ENCODE measurements around the gene MADCAM1.

The MADCAM1 gene

DNA sequence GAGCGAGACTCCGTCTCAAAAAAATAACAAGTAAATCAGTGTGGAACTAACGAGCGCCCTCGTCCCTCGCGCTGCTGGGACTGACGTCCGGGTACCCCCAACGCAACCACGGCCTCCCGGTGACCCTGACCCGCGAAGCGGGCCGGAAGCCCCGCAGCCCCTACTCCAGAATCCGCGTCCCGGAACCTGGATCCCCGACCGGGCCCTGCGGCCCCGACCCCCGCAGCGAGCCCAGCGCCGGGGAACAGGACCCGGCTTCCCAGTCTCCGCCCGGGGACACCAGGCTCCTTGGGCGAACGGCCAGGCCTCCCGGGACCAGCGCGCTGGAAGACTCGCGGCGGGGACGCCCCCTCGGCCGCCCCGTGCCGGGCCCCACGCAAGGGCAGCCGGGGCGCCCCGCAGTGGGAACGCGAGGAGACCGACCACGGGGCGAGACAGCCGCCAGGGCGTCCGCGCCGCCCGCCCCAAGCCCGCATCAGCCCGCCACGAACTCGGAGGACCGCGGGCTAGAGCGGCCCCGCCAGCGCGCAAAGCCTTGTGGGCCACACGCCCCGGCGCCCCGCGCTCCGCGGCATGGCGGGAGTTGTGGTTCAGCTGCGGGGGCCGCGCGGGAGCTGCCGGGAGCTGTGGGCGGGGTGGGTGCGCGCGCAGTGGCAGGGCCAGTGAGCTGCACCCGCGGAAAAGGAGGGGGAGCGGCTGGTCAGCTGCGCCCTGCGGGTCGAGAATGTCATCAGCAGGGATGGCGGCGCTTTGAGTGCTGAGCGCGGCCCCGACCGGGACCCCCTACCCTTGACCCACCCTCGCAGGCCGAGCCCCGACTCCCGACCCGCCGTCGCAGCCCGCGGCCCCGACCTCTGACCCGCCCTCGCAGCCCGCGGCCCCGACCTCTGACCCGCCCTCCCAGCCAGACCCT is 7.5 kb upstream of the MADCAM1 start:
- DNase-seq: peak; percentile 91

DNA sequence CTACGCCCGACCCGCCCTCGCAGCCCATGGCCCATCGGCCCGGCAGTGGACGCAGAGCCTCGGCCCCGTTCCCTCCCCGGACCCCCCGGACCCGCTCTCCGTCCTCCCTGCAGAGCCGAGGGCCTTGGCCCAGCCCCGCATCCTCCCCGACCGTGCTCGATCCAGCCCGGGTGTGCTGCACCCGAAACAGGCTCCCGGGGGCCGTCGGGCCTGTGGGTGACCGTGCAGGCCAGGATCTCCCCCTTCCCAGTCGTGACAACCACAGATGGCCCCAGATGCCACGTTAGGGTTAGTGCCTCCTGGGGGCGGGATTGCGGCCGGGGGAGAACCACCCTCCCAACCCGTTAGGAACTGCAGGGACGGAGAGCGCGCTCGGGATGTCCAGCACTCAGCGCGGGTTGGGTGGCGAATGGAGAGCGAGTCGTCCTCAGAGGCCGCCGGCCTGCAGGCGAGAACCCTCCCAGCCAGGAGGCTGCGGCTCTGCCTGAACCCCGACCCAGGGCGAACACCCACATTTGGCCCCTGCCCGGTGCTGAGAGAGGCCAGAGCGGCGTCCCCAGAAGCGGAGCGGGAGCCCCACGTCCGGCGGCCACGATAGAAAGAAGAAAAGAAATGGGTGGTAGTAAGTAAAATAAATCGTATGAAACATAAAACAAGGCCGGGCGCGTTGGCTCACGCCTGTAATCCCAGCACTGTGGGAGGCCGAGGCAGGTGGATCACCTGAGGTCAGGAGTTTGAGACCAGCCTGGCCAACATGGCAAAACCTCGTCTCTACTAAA is 6.7 kb upstream of the MADCAM1 start:
- no peak for DNase-seq

DNA sequence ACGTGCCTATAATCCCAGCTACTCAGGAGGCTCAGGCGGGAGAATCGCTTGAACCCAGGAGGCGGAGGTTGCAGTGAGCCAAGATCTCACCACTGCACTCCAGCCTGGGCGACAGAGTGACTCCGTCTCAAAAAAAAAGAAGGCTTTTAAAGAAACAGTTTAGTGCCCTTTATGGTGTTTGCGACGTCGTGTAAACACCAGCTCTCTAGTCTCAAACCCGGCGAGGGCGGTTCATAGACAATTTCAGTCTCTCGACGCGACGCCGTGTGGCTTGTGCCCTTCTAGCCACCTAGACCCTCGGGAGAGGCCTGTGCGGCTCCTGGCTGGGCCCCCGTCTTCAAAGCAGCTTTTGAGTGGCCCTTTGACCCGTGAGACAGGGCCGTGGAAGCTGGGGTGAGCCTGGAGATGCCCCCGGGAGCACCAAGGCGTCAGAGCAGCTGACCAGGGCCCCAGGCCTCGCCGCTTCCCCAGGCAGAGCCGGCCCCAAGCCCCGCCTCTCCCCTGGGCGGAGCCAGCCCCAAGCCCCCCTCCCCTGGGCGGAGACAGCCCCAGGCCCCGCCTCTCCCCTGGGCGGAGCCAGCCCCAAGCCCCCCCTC is 5.0 kb upstream of the MADCAM1 start:
- no peak for DNase-seq

DNA sequence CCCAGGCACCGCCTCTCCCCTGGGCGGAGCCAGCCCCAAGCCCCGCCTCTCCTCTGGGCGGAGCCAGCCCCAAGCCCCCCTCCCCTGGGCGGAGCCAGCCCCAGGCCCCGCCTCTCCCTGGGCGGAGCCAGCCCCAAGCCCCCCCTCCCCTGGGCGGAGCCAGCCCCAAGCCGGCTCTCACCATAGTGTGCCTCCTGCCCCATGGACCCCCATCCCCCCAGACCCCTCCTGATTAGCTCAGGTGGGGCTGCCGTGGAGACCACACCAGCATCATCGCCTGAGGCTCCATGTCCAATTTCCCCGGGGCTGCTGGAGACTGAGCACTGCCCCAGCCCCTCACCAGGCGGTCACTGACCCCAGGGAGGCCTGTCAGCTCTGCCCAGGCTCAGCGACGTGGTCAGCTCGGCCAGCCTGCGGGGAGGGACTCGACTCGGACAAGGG is 4.2 kb upstream of the MADCAM1 start:
- DNase-seq: no peak

DNA sequence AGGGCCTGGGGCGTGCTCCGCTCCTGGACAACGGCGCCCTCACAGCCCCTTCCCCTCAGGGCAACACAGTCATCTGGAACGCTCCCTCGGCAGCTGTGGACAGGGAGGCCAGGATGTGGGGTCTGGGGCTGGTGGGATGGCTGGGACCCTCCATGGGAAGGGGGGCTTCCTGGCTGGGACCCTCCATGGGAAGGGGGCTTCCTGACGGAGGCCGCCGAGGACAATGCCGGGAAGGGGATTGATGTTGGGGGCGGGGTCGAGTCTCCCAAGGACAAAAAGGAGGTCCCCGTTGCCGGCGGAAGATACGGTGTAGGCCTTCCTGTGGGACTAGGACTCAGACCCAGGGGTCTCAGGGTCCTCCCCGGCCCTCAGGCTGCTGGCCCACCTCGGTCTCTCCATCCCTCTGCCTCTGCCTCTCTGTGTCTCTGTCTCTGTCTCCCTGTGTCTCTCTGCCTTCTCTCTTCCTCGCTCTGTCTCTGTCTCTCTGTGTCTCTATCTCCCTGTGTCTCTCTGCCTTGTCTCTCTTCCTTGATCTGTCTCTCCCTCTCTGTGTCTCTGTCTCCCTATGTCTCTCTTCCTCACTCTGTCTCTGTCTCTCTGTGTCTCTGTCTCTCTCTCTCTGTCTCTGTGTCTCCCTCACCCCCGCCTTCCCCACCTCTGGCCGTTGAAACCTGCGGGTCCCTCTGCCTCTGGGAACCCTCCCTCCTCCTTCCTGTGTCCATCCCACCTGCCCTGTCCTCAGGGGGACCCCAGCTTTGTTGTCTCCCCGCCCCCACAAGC is 2.7 kb upstream of the MADCAM1 start:
- DNase-seq: no peak

DNA sequence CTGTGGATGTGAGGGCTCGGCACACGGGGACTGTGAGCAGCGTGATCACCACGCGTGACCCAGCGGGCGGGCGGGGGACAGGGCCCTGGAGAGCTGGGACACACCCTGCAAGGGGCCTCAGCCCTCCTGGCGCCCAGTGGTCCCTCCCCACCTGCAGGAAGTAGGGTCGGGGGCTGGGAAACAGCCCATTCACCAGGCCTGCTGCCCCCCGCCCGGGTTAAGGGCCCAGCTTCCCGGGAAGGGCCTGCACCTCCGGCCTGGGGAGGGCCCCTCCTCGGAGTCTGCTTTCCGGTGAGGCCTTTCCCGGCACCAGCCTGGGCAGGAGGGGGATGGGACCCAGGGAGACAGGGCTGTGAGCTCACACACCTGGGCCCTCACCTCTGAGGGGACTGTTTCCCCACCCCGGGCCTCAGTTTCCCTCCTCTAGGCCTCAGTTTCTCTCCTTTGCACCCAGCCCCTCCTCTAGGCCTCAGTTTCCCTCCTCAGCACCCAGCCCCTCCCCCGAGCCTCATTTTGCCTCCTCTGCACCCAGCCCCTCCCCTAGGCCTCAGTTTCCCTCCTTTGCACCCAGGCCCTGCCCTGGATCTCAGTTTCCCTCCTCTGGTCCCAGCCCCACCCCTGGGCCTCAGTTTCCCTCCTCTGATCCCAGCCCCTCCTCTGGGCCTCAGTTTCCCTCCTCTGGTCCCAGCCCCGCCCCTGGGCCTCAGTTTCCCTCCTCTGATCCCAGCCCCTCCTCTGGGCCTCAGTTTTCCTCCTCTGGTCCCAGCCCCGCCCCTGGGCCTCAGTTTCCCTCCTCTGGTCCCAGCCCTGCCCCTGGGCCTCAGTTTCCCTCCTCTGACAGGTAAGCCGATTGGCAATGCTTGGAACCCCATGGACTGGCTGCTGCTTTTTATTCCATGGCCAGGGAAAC is 1.9 kb upstream of the MADCAM1 start:
- no peak for DNase-seq

DNA sequence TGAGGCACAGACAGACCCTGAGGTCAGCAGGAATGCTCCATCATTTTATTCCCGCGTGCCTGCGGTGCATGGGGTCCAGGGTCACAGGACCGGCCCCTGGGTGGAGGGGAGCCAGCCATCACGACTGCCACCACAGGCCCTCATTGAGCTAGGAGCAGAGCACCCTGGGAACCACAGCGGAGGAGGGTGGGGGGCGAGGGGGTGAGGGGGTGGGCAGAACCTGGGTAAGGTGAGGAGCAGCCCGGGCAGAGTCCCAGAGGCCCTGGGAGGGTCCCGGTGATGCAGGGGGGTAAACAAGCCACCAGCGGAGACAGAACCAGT is 1.2 kb upstream of the MADCAM1 start:
- no peak for DNase-seq

DNA sequence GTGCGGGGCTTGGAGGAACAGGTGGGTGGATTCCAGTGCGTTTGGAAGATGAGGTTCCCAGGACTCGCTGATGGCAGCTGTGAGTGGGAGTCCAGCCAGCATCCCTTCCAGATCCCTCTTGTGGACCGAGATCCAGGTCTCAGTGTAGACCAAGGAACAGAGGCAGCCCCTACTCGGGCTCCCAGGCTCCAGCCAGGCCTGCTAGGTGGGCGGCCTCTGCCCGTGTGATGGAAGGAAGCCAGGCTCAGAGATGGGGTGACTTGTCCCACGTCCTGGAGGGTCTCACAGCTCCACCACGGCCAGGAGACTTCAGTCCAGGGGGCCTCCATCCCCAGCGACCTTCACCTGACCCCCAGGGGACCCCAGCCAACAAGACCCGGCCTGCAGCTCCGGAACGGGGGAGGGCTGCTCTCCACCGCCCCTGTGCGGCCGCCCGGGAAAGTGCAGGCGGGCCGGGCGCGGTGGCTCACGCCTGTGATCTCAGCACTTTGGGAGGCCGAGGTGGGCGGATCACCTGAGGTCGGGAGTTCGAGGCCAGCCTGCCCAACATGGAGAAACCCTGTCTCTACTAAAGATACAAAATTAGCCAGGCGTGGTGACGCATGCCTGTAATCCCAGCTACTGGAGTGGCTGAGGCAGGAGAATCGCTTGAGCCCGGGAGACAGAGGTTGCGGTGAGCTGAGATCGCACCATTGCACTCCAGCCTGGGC is 729 bp upstream of the MADCAM1 start:
- peak; percentile 24 for DNase-seq

DNA sequence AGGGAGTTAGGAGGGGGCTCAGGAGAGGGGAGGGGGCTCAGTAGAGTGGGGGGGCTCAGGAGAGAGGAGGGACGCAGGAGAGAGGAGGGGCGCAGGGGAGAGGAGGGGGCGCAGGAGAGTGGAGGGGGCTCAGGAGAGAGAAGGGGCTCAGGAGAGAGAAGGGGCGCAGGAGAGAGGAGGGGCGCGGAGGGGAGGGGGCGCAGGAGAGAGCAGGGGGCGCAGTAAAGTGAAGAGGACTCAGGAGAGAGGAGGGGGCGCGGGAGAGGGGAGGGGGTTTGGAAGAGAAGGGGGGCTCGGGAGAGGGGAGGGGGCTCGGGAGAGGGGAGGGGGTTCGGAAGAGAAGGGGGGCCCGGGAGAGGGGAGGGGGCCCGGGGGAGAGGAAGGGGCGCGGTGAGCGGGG is 700 bp downstream of the MADCAM1 start:
- DNase-seq: no peak

DNA sequence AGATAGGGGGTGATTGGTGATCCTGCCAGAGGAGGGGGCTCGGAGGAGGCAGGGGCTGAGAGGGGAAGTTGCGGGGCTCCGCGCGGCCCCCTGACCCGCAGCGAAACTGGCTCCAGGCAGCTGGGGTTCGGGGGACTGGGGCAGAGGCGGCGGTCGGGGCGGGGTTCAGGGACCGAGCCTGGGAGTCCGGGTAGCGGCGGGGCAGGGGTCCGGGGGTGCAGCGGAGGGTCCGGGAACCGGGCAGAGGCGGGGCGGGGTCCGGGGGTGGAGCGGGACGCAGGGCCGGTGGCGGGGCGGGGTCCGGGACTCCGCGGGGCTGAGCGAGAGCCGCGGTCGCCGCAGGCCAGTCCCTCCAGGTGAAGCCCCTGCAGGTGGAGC is 1.2 kb downstream of the MADCAM1 start:
- DNase-seq: no peak

DNA sequence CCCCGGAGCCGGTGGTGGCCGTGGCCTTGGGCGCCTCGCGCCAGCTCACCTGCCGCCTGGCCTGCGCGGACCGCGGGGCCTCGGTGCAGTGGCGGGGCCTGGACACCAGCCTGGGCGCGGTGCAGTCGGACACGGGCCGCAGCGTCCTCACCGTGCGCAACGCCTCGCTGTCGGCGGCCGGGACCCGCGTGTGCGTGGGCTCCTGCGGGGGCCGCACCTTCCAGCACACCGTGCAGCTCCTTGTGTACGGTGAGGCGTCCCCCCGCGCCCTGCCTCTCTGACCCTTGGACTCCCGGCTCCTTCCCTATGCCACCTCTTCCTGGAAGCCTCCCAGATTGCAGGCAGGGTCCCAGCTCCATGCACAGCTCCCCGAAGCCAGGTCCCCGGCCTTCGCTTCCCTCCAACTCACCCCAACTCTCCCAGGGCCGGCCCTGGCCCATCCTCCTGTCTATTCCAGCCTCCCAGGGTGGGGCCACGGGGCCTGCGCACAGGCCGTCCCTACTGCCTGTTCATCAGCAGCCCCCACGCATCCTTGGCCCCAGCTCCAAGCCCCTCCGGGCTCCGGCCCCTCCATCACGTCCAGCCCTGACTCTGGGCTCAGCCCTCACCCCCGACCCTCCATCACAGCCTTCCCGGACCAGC is 1.7 kb downstream of the MADCAM1 start:
- DNase-seq: no peak

DNA sequence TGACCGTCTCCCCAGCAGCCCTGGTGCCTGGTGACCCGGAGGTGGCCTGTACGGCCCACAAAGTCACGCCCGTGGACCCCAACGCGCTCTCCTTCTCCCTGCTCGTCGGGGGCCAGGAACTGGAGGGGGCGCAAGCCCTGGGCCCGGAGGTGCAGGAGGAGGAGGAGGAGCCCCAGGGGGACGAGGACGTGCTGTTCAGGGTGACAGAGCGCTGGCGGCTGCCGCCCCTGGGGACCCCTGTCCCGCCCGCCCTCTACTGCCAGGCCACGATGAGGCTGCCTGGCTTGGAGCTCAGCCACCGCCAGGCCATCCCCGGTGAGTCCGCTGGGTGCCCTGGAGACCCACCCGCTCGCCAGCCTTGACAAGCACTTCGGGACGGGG is 2.2 kb downstream of the MADCAM1 start:
- peak; percentile 15 for DNase-seq

DNA sequence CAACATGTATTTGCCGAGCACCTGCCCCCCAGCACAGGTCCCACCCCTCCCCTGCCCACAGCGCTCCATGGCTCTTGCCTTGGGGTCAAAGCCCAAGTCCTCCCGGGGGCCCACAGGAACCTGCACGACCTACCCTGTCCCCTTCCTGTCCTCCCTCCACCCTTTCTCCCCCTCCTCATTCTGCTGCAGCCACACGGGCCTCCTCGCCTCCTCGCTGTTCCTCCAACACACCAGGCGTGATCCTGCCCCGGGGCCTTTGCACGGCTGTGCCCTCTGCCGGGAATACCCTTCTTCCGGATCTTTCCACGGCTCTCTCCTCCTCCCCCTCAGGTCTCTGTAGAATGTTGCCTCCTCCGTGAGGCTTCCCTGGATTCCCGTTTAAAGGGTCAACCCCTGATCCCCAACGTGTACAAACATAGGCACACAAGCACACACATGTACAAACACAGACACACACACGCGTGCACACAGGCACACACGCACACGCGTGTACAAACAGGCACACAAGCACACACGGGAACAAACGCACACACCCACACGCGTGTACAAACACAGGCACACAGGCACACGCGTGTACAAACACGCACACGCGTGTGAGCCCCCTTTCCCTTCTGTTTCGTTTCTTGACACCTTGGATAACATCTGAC is 2.8 kb downstream of the MADCAM1 start:
- no peak for DNase-seq

DNA sequence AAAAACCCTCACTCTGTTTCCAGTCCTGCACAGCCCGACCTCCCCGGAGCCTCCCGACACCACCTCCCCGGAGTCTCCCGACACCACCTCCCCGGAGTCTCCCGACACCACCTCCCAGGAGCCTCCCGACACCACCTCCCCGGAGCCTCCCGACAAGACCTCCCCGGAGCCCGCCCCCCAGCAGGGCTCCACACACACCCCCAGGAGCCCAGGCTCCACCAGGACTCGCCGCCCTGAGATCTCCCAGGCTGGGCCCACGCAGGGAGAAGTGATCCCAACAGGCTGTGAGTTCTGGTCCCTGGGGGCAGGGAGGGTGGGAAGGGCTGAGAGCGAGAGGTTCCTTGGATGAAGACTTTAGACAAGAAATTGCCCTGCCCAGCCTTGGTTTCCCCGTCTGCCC is 5.4 kb downstream of the MADCAM1 start:
- DNase-seq: no peak

DNA sequence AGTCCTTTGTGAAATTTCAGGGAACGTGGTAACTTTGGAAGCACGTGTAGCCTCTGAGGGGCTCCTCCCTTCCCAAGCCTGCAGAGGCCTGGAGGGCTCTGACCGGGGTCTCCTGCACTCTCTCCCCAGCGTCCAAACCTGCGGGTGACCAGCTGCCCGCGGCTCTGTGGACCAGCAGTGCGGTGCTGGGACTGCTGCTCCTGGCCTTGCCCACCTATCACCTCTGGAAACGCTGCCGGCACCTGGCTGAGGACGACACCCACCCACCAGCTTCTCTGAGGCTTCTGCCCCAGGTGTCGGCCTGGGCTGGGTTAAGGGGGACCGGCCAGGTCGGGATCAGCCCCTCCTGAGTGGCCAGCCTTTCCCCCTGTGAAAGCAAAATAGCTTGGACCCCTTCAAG is 8.3 kb downstream of the MADCAM1 start:
- no peak for DNase-seq

DNA sequence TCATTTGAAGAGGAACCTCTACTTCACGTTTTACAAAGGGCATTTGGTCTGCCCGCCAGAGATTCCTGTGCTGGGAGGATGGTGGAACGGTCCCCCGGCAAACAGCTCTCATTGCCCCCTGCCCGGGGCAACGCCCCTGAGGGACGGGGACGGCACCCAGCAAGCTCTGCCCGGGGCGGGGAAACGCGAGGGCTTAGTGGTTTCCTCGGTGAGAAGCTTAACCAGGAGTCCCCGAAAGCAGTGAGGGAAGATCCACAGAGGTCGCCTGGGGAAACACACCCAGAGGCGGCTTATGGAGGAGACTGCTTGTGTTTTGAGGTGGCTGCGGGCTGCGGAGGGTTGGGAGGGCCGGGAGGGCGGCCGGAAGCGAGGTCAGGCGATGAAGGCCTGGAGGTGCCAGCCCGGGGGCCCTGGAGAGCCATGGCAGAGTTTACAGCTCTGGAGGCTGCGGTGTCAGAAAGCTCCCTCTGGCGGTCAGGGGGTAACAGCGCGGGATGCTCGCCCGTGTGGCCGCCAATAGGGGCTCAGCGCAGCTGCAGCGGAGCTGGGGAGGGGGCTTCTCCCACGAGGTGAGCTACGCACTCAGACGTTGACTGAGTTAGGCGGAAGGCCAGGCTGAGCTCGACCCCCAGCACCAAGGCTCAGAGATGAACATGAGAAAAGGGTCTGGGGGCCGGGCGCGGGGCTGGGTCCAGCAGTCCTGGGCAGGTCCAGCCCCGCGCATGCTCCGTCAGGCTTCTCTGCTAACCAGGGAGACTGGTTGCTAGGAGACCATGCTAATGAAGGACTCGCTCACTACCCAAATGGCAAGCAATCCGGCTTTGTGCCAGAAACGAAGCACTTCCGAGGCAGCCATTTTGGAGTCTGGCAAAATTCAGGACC is 10.4 kb downstream of the MADCAM1 start:
- DNase-seq: peak; percentile 99

DNA sequence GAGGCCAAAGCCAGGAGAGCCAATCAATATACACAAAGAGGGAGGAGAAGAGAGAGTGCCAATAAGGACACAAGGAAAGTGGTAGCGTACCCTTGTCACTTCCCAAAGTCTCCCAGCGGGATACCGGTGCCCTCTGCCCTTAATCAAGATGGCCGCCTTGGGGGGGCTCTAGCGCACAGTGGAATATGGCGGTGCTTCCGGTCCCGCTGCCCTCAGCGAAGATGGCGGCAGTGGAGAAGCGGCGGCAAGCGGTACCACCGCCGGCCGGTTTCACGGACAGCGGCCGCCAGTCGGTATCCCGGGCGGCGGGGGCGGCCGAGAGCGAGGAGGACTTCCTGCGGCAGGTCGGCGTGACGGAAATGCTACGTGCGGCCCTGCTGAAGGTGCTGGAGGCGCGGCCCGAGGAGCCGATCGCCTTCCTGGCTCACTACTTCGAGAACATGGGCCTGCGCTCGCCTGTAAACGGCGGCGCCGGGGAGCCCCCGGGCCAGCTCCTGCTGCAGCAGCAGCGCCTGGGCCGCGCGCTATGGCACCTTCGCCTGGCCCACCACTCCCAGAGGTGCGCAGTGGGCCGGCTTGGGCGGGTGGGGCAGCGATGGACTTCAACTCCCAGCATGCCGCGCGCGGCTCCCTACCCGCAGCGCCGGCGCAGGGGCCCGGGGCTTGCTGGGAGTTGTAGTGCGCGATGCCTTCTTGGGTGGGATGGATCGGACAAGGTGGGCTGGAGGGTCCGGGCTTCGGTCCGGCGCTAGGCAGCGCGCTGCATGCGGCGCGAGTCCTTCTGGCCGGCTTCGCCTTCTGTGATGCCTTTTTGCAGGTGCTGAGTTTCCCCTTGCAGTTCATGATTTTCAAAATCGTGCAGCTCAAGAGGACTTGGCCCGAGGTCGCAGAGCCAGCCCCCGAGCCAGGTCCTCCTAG is 11.3 kb downstream of the MADCAM1 start, which contains the start of gene TPGS1:
TPGS1 (plus strand) TSS at position 212 of the 918 bp plus-strand sequence; CDS start at position 222, 10 bp downstream.
- peak; percentile 67 for DNase-seq

Data from NCI-H1436 (cell line).